Measurements from ENCODE around the gene PI16. TPM values are rescaled to one million over a fixed set of nuclear protein-coding genes. Genes with fewer than 3 reads are reported as not detected.

The PI16 gene
- total RNA-seq, 2 donors from 2014 or later, result 0.30 to 1.7 TPM

Other genes starting within 250 kb of the PI16 start
- gene CPNE5, start 115.3 kb upstream of the PI16 start, total RNA-seq, result 1 to 10 TPM in 1 of 2 donors, under 1 TPM in 1; 0.25 to 3.0 TPM
- 10 to 100 TPM; 23.4 to 44.3 TPM for gene PPIL1, start 79.9 kb upstream of the PI16 start, total RNA-seq
- 10 to 100 TPM; 31.6 to 31.9 TPM for gene C6orf89, start 68.8 kb upstream of the PI16 start, total RNA-seq
- 100 to 1,000 TPM; 129 to 139 TPM for gene MTCH1, start 31.5 kb downstream of the PI16 start, total RNA-seq
- 1 to 10 TPM; 1.3 to 2.4 TPM for gene FGD2, start 50.9 kb downstream of the PI16 start, total RNA-seq
- gene PIM1, start 215.4 kb downstream of the PI16 start, total RNA-seq, result 100 to 1,000 TPM; 280 to 408 TPM

All from activated naive CD4-positive, alpha-beta T cell treated with anti-CD3 and anti-CD28 coated beads, Interleukin-2, amount 50 U/mL, for 72 hours (primary cell).